GM06990 (cell line): Measurements from ENCODE around the gene WWP2.

Source experiments
- DNase-seq: peaks from one replicate; pipeline ENCODE4 v3.0.0-alpha.2; 2011; ENCODE audit not compliant: insufficient read length; ENCODE audit errors: extremely low read depth
- H3K27me3 ChIP-seq: replicated peaks from 2 replicates; pipeline ENCODE4 v1.6.0; 2011; ENCODE audit warnings: low read length; ENCODE audit not compliant: control insufficient read depth, insufficient read depth
- H3K36me3 ChIP-seq: 2 replicates; pipeline ENCODE4 v1.5.1; 2011; ENCODE audit warnings: low read length; ENCODE audit not compliant: control insufficient read depth, insufficient read depth
- H3K4me3 ChIP-seq: replicated peaks from 2 replicates; pipeline ENCODE4 v1.5.1; 2011; ENCODE audit warnings: low read depth, mild to moderate bottlenecking, control low read depth, low read length
- CTCF ChIP-seq: IDR thresholded peaks from 2 replicates; pipeline ENCODE4 v1.5.1; 2011; ENCODE audit warnings: low read length, control low read depth, mild to moderate bottlenecking, inconsistent platforms; ENCODE audit not compliant: insufficient read depth, poor library complexity, severe bottlenecking

Gene WWP2

GRCh38 chr16:69863401-69864281 is 101.5 kb downstream of the WWP2 start:
- Histone ChIP-seq H3K4me3 (no peak overlapping the region), H3K36me3 (peaks cover 2% of the 10 kb centered on the region), H3K27me3 (no peaks in the 10 kb centered on the region)
- DNase-seq = no peak
- TF ChIP-seq CTCF = no peak

GRCh38 chr16:69865701-69866100 is 103.6 kb downstream of the WWP2 start:
- TF ChIP-seq CTCF = no peak
- Histone ChIP-seq H3K36me3 (peaks cover 2% of the 10 kb centered on the region), H3K27me3 (no peaks in the 10 kb centered on the region), H3K4me3 (no peak overlapping the region)
- DNase-seq = no peak

- no peak for TF ChIP-seq CTCF
- DNase-seq = no peak
- Histone ChIP-seq H3K36me3 (peaks cover 4% of the 10 kb centered on the region), H3K4me3 (no peak overlapping the region), H3K27me3 (no peaks in the 10 kb centered on the region)
These were observed 105.8 kb downstream of the WWP2 start for GRCh38 chr16:69867784-69868560.

DNA sequence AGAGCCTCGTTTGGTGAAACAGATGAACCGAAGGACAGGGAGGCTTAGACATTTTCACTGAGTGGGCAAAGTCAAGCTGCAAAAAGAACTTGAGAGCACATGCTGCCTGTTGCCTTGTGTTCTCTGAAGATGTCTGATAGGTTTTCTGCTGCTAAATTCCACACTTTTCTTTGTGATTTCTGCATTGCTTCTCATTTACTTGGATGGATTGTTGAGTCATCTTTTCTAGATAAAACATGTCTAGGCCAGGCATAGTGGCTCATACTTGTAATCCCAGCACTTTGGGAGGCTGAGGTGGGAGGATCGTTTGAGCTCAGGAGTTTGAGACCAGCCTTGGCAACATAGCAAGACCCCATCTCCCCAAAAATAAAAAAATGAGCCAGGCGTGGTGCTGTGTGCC is 108.6 kb downstream of the WWP2 start:
- Histone ChIP-seq H3K27me3 (no peaks in the 10 kb centered on the region), H3K36me3 (peaks cover 6% of the 10 kb centered on the region), H3K4me3 (no peak overlapping the region)
- no peak for DNase-seq
- no peak for TF ChIP-seq CTCF

DNA sequence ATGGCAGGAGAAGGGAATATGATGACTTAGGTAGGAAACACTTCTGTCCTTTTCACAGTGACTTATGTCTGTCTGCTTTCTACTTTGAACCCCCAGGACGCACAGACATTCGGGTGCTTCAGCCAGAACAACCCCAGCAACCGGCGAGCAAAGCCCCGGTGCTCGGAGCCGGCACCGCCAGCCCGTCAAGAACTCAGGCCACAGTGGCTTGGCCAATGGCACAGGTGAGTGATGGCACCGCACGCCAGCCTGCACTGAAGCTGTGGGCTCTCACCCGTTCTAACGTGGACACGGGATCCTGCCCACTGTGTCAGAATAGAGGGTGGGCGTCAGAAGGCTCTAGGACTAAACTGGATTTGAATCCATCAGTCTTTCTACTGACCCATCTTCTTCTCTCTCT is 109.6 kb downstream of the WWP2 start:
- Histone ChIP-seq H3K27me3 (no peaks in the 10 kb centered on the region), H3K36me3 (peaks cover 6% of the 10 kb centered on the region), H3K4me3 (no peak overlapping the region)
- TF ChIP-seq CTCF = no peak
- DNase-seq = no peak
